Medulla oblongata (tissue), 1 donor: ENCODE data around the gene NKX6-2.

ENCODE experiments used
- DNase-seq: peaks from one replicate; pipeline ENCODE4 v3.0.0-alpha.2; 2015; ENCODE audit errors: extremely low spot score

NKX6-2 gene

DNA sequence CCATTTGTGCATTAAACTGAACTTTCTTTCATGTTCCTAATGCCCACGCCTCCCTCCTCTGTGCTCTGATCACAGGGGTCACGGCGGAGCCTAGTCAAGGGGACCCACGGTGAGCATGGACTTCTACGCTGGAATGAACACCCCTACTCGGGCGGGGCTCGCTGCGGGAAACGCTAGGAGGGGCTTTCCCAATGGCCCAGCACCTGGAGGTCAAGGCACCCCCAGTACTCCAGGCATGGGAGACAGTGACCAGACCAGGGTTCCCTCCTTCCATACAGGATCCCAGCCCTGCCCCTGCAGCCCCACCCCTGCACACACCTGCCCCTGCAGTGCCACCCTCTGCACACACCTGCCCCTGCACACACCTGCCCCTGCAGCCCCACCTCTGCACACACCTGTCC is 27.1 kb upstream of the NKX6-2 start:
- DNase-seq = no peak

GRCh38 chr10:132812520-132812919 is 26.6 kb upstream of the NKX6-2 start:
- DNase-seq = no peak

GRCh38 chr10:132811891-132812481 is 26.0 kb upstream of the NKX6-2 start:
- DNase-seq = no peak

DNA sequence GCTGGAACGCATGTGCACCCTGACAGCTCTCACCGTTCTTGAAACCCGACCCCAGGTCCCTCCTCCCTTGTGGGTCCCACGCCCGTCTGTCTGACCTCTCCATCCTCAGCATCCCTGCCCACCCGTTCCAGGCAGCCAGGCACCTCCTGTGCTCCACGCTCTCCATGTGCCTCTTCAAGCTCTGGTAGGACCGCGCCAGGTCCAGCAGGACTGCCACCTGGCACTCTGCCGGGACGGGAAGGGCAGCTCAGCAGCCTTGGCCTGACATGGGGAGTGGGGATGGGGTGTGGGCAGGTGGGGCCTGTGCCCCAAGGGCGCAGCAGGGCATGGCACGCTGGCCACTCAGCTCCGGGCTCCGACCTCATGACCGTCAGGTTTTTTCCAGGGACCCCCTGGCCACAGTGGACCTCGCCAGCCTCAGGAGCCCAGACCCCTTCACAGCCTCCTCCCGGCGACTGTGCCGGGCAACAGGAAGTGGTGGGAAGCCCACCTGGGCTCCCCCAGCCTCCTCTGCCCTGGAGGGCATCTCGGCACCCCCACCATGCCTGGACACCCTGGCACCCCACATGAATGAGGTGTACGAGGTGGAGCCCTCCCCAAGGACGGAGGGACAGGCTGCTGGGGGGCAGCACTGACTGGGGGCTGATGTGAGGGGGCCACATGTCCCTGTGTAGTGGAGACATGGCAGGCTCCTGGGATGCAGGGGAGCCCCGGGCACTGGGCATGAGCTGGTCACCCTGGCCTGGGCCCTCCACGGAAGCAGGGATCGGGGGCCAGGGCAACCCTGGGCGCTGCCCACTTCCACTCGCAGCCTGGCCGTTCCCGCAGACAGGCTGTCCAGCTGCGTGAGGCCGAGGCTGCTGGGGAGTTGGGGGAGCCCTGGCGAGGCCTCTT is 25.1 kb upstream of the NKX6-2 start:
- DNase-seq = no peak

GRCh38 chr10:132810141-132810806 is 24.3 kb upstream of the NKX6-2 start:
- DNase-seq = no peak

DNA sequence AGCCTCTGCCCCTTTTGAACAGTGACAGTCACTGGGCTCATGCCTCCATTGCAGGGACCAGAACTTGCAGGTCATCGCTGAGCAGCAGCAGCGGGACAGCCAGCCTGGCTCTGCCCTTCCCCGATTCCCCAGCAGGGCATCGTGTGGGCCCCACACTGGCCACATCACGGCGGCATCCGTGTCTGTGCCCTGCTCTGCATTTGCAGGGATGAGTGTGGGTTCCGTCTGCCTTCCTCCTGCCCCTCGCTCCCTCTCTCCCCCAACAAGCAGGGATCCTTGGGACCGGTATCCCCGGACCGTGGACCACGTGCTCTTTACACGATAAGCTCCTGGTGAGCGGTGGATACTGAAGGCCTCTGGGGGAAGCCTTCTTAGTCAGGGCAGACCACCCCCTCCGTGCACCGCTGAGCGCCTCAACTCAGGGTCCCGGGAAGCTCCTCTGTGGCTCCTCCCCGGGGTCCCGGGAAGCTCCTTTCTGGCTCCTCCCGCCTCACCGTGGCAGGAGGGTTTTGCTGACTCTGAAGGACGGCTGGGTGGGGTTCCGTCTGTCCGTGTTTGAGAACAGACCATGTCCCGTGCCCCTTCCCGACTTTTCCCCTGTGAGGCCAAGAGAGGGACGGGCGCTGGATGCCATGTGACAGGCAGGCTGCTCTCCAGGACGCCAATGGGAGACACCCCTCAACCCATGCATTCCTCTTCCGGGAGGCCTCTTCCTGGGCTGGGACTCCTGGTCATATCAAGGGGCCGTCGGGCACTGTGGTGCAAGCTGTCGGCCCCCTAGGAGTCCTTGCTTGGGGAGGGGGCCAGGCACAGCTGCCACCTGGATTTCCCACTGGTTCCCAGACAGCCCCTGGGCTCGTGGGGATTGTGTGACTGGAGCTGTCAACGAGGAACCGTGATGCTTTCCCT is 23.5 kb upstream of the NKX6-2 start:
- no peak for DNase-seq

GRCh38 chr10:132808383-132809231 is 22.7 kb upstream of the NKX6-2 start:
- no peak for DNase-seq

- DNase-seq = no peak
Observed at GRCh38 chr10:132807621-132808049, 21.7 kb upstream of the NKX6-2 start.

GRCh38 chr10:132806561-132807003 is 20.6 kb upstream of the NKX6-2 start:
- DNase-seq = no peak

DNA sequence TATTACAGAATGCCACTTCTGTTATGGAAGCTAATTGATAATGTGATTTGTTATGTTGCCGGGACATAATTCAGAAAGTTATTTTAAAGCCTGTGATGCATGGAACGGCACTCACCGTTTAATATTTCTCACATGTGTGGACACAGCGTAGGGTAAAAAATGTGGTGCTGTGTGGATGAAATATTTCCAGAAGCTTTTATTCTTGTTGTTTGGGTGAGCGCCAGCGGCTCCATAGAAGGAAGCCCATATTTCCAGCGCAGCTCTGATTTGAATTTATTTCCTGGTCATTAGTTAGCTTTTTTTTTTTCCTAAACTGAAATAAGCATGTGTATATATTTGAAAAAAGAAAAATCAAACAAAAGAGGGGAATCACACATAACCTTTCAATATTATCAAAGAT is 20.2 kb upstream of the NKX6-2 start:
- no peak for DNase-seq

GRCh38 chr10:132805599-132805998 is 19.7 kb upstream of the NKX6-2 start:
- no peak for DNase-seq

- DNase-seq = no peak
Observed at GRCh38 chr10:132804785-132805426, 19.0 kb upstream of the NKX6-2 start.

DNA sequence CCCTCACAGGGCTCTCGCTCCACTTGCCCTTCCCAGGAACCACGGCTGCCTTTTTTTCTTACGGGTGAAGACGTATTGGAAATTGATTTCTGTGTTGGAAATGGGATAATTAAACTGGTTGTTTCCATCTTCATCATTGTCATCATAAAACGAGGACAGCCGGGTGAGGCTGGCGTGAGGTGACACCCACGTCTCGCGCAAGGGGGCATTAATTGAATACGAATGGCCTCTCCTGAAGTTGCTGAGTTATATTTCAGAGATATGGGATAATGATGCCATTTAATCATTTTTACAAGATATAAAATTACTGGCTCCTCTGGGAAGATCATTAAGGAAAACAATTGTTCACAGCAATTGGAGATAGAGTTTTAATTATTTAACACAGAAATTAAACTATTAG is 18.3 kb upstream of the NKX6-2 start:
- DNase-seq = no peak

GRCh38 chr10:132803416-132804210 is 17.7 kb upstream of the NKX6-2 start:
- DNase-seq = no peak

GRCh38 chr10:132802694-132803320 is 16.9 kb upstream of the NKX6-2 start:
- DNase-seq = no peak

DNA sequence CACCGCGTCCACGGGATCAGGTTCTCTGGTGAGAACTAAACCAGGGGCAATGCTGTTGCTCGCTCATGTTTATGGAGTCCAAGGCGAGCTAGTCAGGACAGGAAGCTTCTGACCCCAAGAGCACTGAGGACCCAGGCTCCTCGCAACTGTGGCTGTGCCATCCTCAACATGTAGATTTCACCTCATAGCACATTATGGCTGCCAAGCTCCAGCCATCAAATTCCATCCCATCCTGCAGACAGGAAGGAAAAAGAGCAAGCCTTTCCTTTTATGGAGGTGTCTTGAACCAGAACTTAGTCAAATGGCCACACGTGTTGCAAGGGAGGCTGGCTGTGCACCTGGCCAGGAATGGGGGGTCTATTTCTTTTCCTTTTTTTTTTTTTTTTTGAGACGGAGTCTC is 16.1 kb upstream of the NKX6-2 start:
- DNase-seq = no peak

DNA sequence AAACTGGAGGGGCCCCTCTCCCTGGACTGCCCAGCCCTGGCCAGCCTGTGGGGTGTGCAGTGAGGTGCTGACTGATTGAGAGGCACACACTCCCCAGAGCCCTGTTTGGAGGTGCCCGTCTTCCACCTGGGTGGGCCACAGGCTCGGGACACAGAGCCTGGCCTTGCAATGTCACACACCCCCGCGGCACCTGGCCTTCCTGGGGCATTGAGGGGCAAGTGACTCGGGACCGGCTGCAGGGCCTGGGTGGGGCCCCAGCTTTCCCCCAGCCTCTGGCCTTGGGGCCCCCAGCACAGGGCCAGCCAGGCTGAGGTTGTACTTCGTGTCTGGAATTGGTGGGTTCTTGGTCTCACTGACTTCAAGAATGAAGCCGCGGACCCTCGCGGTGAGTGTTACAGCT is 13.9 kb upstream of the NKX6-2 start:
- no peak for DNase-seq

DNA sequence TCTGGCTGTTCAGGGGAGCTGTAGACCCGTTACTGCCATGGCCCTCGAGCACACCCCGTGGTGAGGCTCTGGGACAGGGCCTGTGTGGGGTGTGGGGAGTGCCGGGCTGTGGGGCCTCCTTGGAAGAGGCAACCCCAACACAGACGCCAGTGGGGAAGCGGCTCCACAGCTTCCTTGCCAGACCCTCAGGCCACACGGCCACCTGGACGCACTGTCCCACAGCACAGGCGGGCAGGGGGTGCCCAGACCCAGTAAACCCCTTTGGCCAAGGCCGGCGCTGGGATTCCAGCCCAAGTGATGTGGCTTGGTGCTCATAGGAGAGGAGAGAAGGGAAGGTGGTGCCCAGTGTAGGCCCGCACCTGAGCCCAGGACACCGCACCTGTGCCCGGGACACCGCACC is 12.9 kb upstream of the NKX6-2 start:
- no peak for DNase-seq

GRCh38 chr10:132798403-132798802 is 12.5 kb upstream of the NKX6-2 start:
- DNase-seq = no peak
